Measurements from ENCODE around the gene SPI1. TPM values are rescaled to one million over a fixed set of nuclear protein-coding genes. Genes with fewer than 3 reads are reported as not detected.

SPI1 gene
- total RNA-seq, 1 donor from 2014 or later: not detected

DNA sequence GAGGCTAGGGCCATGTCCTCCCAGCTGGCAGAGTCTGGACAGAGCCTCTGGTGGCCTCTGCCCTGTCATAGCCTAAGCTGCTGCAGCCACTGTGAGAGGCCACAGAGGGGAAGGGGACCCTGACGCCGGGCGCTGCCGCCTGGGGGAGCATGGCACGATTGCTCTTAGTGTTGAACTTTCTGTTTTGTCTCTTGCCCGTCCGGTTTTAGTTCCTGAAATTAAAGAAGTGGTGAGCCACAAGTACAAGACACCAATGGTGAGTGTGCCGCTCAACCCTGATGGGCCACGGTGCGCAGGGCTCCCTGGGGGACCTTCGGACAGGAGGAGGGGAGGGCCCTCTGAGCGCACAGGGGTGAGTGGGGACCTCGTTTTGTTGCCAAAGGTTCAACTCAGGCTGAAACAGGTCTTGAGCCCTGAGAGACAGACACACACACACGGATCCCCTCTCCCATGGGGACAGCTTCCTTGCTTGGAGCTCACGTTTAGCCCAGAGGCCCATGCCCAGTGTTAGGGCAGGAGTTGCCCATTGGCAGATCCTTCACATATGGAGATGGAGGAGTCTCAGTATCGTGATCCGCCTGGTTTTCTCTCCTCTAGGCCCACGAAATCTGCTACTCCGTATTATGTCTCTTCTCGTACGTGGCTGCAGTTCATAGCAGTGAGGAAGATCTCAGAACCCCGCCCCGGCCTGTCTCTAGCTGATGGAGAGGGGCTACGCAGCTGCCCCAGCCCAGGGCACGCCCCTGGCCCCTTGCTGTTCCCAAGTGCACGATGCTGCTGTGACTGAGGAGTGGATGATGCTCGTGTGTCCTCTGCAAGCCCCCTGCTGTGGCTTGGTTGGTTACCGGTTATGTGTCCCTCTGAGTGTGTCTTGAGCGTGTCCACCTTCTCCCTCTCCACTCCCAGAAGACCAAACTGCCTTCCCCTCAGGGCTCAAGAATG lies 49.6 kb downstream of the SPI1 start:
- Mint-ChIP-seq H3K4me1 (no peaks in the 10 kb centered on the region), H3K4me3 (no peak overlapping the region), H3K27me3 (ENCODE audit: insufficient read depth, low read depth) (peaks cover 2% of the 10 kb centered on the region), H3K36me3 (peaks cover 2% of the 10 kb centered on the region), H3K9me3 (no peaks in the 10 kb centered on the region), H3K27ac (no peak overlapping the region)
- H3K27ac ChIP-seq: no peak overlapping the region
- H3K9ac ChIP-seq: no peak overlapping the region
- no peak for TF ChIP-seq EZH2phosphoT487 (IDR thresholded peaks at IDR 0.05)
- no peak for TF ChIP-seq EZH2 (IDR thresholded peaks at IDR 0.05)
- TF ChIP-seq, protein P1, sequence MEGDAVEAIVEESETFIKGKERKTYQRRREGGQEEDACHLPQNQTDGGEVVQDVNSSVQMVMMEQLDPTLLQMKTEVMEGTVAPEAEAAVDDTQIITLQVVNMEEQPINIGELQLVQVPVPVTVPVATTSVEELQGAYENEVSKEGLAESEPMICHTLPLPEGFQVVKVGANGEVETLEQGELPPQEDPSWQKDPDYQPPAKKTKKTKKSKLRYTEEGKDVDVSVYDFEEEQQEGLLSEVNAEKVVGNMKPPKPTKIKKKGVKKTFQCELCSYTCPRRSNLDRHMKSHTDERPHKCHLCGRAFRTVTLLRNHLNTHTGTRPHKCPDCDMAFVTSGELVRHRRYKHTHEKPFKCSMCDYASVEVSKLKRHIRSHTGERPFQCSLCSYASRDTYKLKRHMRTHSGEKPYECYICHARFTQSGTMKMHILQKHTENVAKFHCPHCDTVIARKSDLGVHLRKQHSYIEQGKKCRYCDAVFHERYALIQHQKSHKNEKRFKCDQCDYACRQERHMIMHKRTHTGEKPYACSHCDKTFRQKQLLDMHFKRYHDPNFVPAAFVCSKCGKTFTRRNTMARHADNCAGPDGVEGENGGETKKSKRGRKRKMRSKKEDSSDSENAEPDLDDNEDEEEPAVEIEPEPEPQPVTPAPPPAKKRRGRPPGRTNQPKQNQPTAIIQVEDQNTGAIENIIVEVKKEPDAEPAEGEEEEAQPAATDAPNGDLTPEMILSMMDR (IDR thresholded peaks at IDR 0.05): no peak
- H3K4me2 ChIP-seq: no peak overlapping the region
- H3F3A ChIP-seq (ENCODE audit: low read depth): peaks cover 3% of the 10 kb centered on the region
- H3K27me3 ChIP-seq: no peaks in the 10 kb centered on the region
- no peaks in the 10 kb centered on the region for H3K4me1 ChIP-seq
- no peak for DNase-seq (ENCODE audit: low spot score)
- no peaks in the 10 kb centered on the region for H3K79me2 ChIP-seq (ENCODE audit: low read depth)
- H3K4me3 ChIP-seq: no peak overlapping the region
- no peaks in the 10 kb centered on the region for H3K9me3 ChIP-seq (ENCODE audit: low read depth)
- no peaks in the 10 kb centered on the region for H3K36me3 ChIP-seq
- H2AFZ ChIP-seq (replicated peaks): no peak overlapping the region
- H4K20me1 ChIP-seq (ENCODE audit: low read depth): no peaks in the 10 kb centered on the region

DNA sequence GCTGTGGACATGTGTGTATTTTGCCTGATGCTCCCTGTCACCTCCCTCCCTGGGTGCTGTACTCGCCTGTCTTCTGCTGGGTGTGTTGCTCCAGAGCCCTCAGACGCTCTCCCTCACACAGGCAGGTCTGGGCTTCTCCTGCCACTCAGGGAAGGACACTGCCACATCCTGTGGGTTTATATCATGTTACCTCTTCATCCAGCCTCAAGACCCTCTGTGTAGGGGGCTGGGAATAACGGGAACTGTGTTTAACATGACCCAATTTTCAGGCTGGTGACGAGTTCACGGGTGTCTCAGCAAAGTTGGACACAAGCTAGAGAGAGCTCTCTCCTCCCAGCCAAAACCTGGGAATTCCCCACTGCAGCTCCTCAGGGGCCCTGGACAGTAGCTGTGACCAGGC lies 50.4 kb downstream of the SPI1 start:
- Histone ChIP-seq H3K79me2 (ENCODE audit: low read depth) (no peaks in the 10 kb centered on the region), H3K36me3 (no peaks in the 10 kb centered on the region), H4K20me1 (ENCODE audit: low read depth) (no peaks in the 10 kb centered on the region), H3K4me3 (no peak overlapping the region), H3F3A (ENCODE audit: low read depth) (peaks cover 3% of the 10 kb centered on the region), H3K9me3 (ENCODE audit: low read depth) (no peaks in the 10 kb centered on the region), H3K4me1 (no peaks in the 10 kb centered on the region), H3K27ac (no peak overlapping the region), H3K27me3 (no peaks in the 10 kb centered on the region), H3K4me2 (no peak overlapping the region), H3K9ac (no peak overlapping the region), H2AFZ (replicated peaks) (no peak overlapping the region)
- Mint-ChIP-seq H3K4me3 (no peak overlapping the region), H3K27me3 (ENCODE audit: insufficient read depth, low read depth) (peaks cover 2% of the 10 kb centered on the region), H3K4me1 (no peaks in the 10 kb centered on the region), H3K36me3 (peaks cover 2% of the 10 kb centered on the region), H3K27ac (no peak overlapping the region), H3K9me3 (no peaks in the 10 kb centered on the region)
- DNase-seq (ENCODE audit: low spot score): no peak
- TF ChIP-seq EZH2 (IDR thresholded peaks at IDR 0.05) (no peak), EZH2phosphoT487 (IDR thresholded peaks at IDR 0.05) (no peak)
- TF ChIP-seq, protein P1 (IDR thresholded peaks at IDR 0.05): no peak

DNA sequence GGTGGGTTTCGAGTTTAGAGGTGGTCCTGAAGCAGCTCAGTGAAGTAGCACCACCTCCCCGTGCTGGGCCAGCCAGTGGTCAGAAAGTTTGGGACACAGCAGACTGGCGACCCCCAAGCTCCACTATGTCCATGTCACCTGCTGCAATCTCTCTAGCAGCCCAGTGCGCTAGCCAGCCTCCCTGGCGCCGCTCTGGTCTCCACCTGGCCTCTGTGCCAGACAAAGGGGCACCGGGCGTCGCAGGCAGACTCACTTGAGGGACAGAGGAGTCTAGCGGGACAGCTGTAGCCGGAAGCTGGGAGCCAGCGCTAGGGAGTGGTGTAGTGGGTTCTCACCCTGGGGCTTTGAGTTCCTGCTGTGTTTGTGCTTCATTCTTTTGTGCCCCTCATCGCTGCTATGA lies 51.3 kb downstream of the SPI1 start:
- peaks cover 2% of the 10 kb centered on the region for H3K27me3 Mint-ChIP-seq (ENCODE audit: insufficient read depth, low read depth)
- Histone ChIP-seq H3K27me3 (no peaks in the 10 kb centered on the region), H3K36me3 (no peaks in the 10 kb centered on the region), H3K4me3 (no peak overlapping the region), H3K4me1 (no peaks in the 10 kb centered on the region), H2AFZ (replicated peaks) (no peak overlapping the region), H3K9me3 (ENCODE audit: low read depth) (no peaks in the 10 kb centered on the region), H3K79me2 (ENCODE audit: low read depth) (no peaks in the 10 kb centered on the region), H3F3A (ENCODE audit: low read depth) (peaks cover 3% of the 10 kb centered on the region), H4K20me1 (ENCODE audit: low read depth) (no peaks in the 10 kb centered on the region), H3K4me2 (no peak overlapping the region), H3K27ac (no peak overlapping the region), H3K9ac (no peak overlapping the region)
- no peaks in the 10 kb centered on the region for H3K9me3 Mint-ChIP-seq
- H3K36me3 Mint-ChIP-seq: peaks cover 2% of the 10 kb centered on the region
- H3K4me3 Mint-ChIP-seq: no peak overlapping the region
- H3K27ac Mint-ChIP-seq: no peak overlapping the region
- TF ChIP-seq, protein P1 (IDR thresholded peaks at IDR 0.05): no peak
- TF ChIP-seq EZH2phosphoT487 (IDR thresholded peaks at IDR 0.05): no peak
- TF ChIP-seq EZH2 (IDR thresholded peaks at IDR 0.05): no peak
- no peak for DNase-seq (ENCODE audit: low spot score)
- H3K4me1 Mint-ChIP-seq: no peaks in the 10 kb centered on the region

Measured in neural progenitor cell (in vitro differentiated cells).